ENCODE results near the gene PRPF6. TPM values are rescaled to one million over a fixed set of nuclear protein-coding genes. Genes with fewer than 3 reads are reported as not detected.

The PRPF6 gene
- total RNA-seq, 1 experiment from 2014 or later = 88.4 TPM

GRCh38 chr20:64006902-64007301, 26.0 kb downstream of the PRPF6 start:
- DNase-seq (ENCODE audit: low read depth, low spot score) (no peak), ATAC-seq (no peak)
- in situ Hi-C loops (cut with HindIII; ENCODE audit: low pct_unique_long_range_greater_than_20kb, low sequenced_read_pairs) (no loop called here), intact Hi-C loops (cut with micrococcal nuclease; ENCODE audit: unreplicated experiment) (no loop called here)
- BruUV-seq (replicated peaks) = no TSS peak
- Histone ChIP-seq H3K36me3 (ENCODE audit: control insufficient read depth, insufficient read depth, low read length) (peaks cover 15% of the 10 kb centered on the region), H3K27me3 (ENCODE audit: control insufficient read depth, insufficient read depth, low read length) (no peaks in the 10 kb centered on the region), H3K9me3 (ENCODE audit: control insufficient read depth, insufficient read depth, low read depth, low read length) (no peaks in the 10 kb centered on the region), H3K4me1 (ENCODE audit: control insufficient read depth, insufficient read depth, low read length) (no peaks in the 10 kb centered on the region), H3K27ac (ENCODE audit: low read length) (no peak overlapping the region), H3K4me3 (ENCODE audit: low read depth in 2 of 2, low read length in 2 of 2) (no peak overlapping the region)
- TF ChIP-seq, protein P1, sequence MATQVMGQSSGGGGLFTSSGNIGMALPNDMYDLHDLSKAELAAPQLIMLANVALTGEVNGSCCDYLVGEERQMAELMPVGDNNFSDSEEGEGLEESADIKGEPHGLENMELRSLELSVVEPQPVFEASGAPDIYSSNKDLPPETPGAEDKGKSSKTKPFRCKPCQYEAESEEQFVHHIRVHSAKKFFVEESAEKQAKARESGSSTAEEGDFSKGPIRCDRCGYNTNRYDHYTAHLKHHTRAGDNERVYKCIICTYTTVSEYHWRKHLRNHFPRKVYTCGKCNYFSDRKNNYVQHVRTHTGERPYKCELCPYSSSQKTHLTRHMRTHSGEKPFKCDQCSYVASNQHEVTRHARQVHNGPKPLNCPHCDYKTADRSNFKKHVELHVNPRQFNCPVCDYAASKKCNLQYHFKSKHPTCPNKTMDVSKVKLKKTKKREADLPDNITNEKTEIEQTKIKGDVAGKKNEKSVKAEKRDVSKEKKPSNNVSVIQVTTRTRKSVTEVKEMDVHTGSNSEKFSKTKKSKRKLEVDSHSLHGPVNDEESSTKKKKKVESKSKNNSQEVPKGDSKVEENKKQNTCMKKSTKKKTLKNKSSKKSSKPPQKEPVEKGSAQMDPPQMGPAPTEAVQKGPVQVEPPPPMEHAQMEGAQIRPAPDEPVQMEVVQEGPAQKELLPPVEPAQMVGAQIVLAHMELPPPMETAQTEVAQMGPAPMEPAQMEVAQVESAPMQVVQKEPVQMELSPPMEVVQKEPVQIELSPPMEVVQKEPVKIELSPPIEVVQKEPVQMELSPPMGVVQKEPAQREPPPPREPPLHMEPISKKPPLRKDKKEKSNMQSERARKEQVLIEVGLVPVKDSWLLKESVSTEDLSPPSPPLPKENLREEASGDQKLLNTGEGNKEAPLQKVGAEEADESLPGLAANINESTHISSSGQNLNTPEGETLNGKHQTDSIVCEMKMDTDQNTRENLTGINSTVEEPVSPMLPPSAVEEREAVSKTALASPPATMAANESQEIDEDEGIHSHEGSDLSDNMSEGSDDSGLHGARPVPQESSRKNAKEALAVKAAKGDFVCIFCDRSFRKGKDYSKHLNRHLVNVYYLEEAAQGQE (IDR thresholded peaks at IDR 0.05; ENCODE audit: insufficient read depth in 1 of 2, low read depth in 2 of 2, low read length in 1 of 2) = no peak
- no peak for TF ChIP-seq CTCF (IDR thresholded peaks at IDR 0.05)
- no peak for TF ChIP-seq SIN3A (IDR thresholded peaks at IDR 0.05; ENCODE audit: borderline replicate concordance, insufficient read depth, low read depth, low read length)
- TF ChIP-seq POLR2AphosphoS5 (IDR thresholded peaks at IDR 0.05; ENCODE audit: low read depth, low read length) = no peak
- TF ChIP-seq TCF7L2 (IDR thresholded peaks at IDR 0.05; ENCODE audit: low read depth, low read length) = no peak
- POLR2A ChIA-PET = no interaction called here
- CTCF ChIA-PET = no interaction called here

GRCh38 chr20:64009811-64010387, 29.0 kb downstream of the PRPF6 start:
- in situ Hi-C loops (cut with HindIII; ENCODE audit: low pct_unique_long_range_greater_than_20kb, low sequenced_read_pairs) = no loop called here
- Histone ChIP-seq H3K4me3 (ENCODE audit: low read depth in 2 of 2, low read length in 2 of 2) (no peak overlapping the region), H3K9me3 (ENCODE audit: control insufficient read depth, insufficient read depth, low read depth, low read length) (no peaks in the 10 kb centered on the region), H3K36me3 (ENCODE audit: control insufficient read depth, insufficient read depth, low read length) (peaks cover 17% of the 10 kb centered on the region), H3K4me1 (ENCODE audit: control insufficient read depth, insufficient read depth, low read length) (no peaks in the 10 kb centered on the region), H3K27me3 (ENCODE audit: control insufficient read depth, insufficient read depth, low read length) (no peaks in the 10 kb centered on the region), H3K27ac (ENCODE audit: low read length) (no peak overlapping the region)
- DNase-seq (ENCODE audit: low read depth, low spot score) (no peak), ATAC-seq (no peak)
- intact Hi-C loops (cut with micrococcal nuclease; ENCODE audit: unreplicated experiment) = no loop called here
- TF ChIP-seq POLR2AphosphoS5 (IDR thresholded peaks at IDR 0.05; ENCODE audit: low read depth, low read length) (no peak), SIN3A (IDR thresholded peaks at IDR 0.05; ENCODE audit: borderline replicate concordance, insufficient read depth, low read depth, low read length) (no peak), CTCF (IDR thresholded peaks at IDR 0.05) (no peak), TCF7L2 (IDR thresholded peaks at IDR 0.05; ENCODE audit: low read depth, low read length) (no peak)
- TF ChIP-seq, protein P1 (IDR thresholded peaks at IDR 0.05; ENCODE audit: insufficient read depth in 1 of 2, low read depth in 2 of 2, low read length in 1 of 2) = no peak
- ChIA-PET POLR2A (no interaction called here), CTCF (no interaction called here)
- no TSS peak for BruUV-seq (replicated peaks)
